PC-9 (cell line): ENCODE results near the gene PCDHGC4. TPM values are rescaled to one million over a fixed set of nuclear protein-coding genes. Genes with fewer than 3 reads are reported as not detected.
A peak's percentile ranks its signal among the peaks of the same experiment; 100 is the strongest.

ENCODE experiments used
- BruUV-seq: library from RNA; stranded (reverse); fragments of 400-500 nt; replicated peaks from 2 replicates; lab custom pipeline; 2021; lab: Mats Ljungman, UMichigan
- CTCF ChIA-PET: fragments of 300-600 bp; sonication (Branson Sonifier 250); formaldehyde crosslinking; loops from one replicate; lab custom pipeline; 2022; ENCODE audit warnings: antibody characterized with exemption; lab: Charles Lee
- POLR2A ChIA-PET: fragments of 300-600 bp; sonication (Branson Sonifier 250); formaldehyde crosslinking; loops from one replicate; lab custom pipeline; 2022; ENCODE audit warnings: antibody characterized with exemption; ENCODE audit not compliant: unreplicated experiment; lab: Charles Lee
- DNase-seq, 2 experiments: peaks; one replicate each; pipeline versions ENCODE4 v3.0.0 to v3.0.0-alpha.2; 2015 to 2022; ENCODE audit warnings: mixed read lengths in 1 of 2
- H2AFZ ChIP-seq: fragments of 200-600 bp; sonication (generic); 2 replicates; pipeline ENCODE4 v1.8.1; 2017; ENCODE audit warnings: antibody characterized with exemption
- H3F3A ChIP-seq: fragments of 200-600 bp; sonication (generic); 2 replicates; pipeline ENCODE4 v1.8.1; 2017; ENCODE audit warnings: antibody characterized with exemption, mild to moderate bottlenecking, low read depth; ENCODE audit not compliant: insufficient read depth
- H3K27ac ChIP-seq: fragments of 200-600 bp; sonication (generic); 2 replicates; pipeline ENCODE4 v1.6.1; 2016; ENCODE audit warnings: mixed run types
- H3K27me3 ChIP-seq: fragments of 200-600 bp; sonication (generic); 2 replicates; pipeline ENCODE4 v1.6.1; 2016; ENCODE audit warnings: low read depth, mixed run types; ENCODE audit not compliant: insufficient read depth
- H3K36me3 ChIP-seq: fragments of 200-600 bp; sonication (generic); 2 replicates; pipeline ENCODE4 v1.6.1; 2016; ENCODE audit warnings: low read depth, mixed run types
- H3K4me1 ChIP-seq: fragments of 200-600 bp; sonication (generic); replicated peaks from 2 replicates; pipeline ENCODE4 v1.6.1; 2016; ENCODE audit warnings: mixed run types; ENCODE audit not compliant: insufficient read depth
- H3K4me2 ChIP-seq: fragments of 200-600 bp; sonication (generic); 2 replicates; pipeline ENCODE4 v1.6.1; 2017; ENCODE audit warnings: mixed run types
- H3K4me3 ChIP-seq: fragments of 200-600 bp; sonication (generic); 2 replicates; pipeline ENCODE4 v1.6.1; 2016; ENCODE audit warnings: mixed run types
- H3K79me2 ChIP-seq: fragments of 200-600 bp; sonication (generic); 2 replicates; pipeline ENCODE4 v1.6.1; 2017; ENCODE audit warnings: low read depth, mixed run types
- H3K9me2 ChIP-seq: fragments of 200-600 bp; sonication (generic); 2 replicates; pipeline ENCODE4 v1.8.1; 2017; ENCODE audit warnings: mild to moderate bottlenecking; ENCODE audit not compliant: insufficient read depth
- H3K9me3 ChIP-seq: fragments of 200-600 bp; sonication (generic); 2 replicates; pipeline ENCODE4 v1.8.1; 2016; ENCODE audit warnings: low read depth; ENCODE audit not compliant: insufficient read depth
- H4K20me1 ChIP-seq: fragments of 200-600 bp; sonication (generic); 2 replicates; pipeline ENCODE4 v1.8.1; 2017; ENCODE audit not compliant: insufficient read depth
- CTCF ChIP-seq: fragments of 200-600 bp; sonication (generic); conservative IDR thresholded peaks from 2 replicates; pipeline ENCODE4 v1.6.1; 2017; ENCODE audit warnings: mixed run types, antibody characterized with exemption, mild to moderate bottlenecking, moderate library complexity
- EZH2 ChIP-seq: fragments of 200-600 bp; sonication (generic); IDR thresholded peaks from 2 replicates; pipeline ENCODE4 v1.8.0; 2017; ENCODE audit warnings: antibody characterized with exemption, low read depth
- intact Hi-C: fragments of 100-400 bp; cut with micrococcal nuclease; formaldehyde crosslinking; loops from one replicate; pipeline ENCODE4 v1.10.0; 2022; ENCODE audit not compliant: unreplicated experiment
- total RNA-seq: library from RNA; stranded (reverse); gene quantifications from 2 replicates; pipeline ENCODE4 v1.2.3, GENCODE V29; 2021

Gene PCDHGC4
- total RNA-seq, 1 experiment from 2014 or later = not detected

DNA sequence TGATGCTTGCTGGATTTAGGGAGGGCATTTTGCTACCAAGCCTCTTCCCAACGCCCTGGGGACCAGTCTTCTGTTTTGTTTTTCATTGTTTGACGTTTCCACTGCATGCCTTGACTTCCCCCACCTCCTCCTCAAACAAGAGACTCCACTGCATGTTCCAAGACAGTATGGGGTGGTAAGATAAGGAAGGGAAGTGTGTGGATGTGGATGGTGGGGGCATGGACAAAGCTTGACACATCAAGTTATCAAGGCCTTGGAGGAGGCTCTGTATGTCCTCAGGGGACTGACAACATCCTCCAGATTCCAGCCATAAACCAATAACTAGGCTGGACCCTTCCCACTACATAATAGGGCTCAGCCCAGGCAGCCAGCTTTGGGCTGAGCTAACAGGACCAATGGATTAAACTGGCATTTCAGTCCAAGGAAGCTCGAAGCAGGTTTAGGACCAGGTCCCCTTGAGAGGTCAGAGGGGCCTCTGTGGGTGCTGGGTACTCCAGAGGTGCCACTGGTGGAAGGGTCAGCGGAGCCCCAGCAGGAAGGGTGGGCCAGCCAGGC, 27.0 kb downstream of the PCDHGC4 start:
- POLR2A ChIA-PET = no interaction called here
- H3K4me1 ChIP-seq = peaks cover 24% of the 10 kb centered on the region
- no peak overlapping the region for H3K4me3 ChIP-seq
- DNase-seq = no peak
- no peaks in the 10 kb centered on the region for H3K79me2 ChIP-seq
- intact Hi-C loops = no loop called here
- H3F3A ChIP-seq = peaks cover 28% of the 10 kb centered on the region; the same call in 1 of the 2 replicates
- no peaks in the 10 kb centered on the region for H4K20me1 ChIP-seq
- BruUV-seq = no TSS peak
- no peak overlapping the region for H3K27ac ChIP-seq
- no peaks in the 10 kb centered on the region for H3K27me3 ChIP-seq
- peaks cover 2% of the 10 kb centered on the region; the same call in 1 of the 2 replicates for H3K36me3 ChIP-seq
- no peak overlapping the region for H2AFZ ChIP-seq
- H3K9me3 ChIP-seq = no peaks in the 10 kb centered on the region
- H3K4me2 ChIP-seq = no peak overlapping the region
- CTCF ChIA-PET = no interaction called here
- no peaks in the 10 kb centered on the region for H3K9me2 ChIP-seq
- TF ChIP-seq EZH2 (no peak), CTCF (no peak)

DNA sequence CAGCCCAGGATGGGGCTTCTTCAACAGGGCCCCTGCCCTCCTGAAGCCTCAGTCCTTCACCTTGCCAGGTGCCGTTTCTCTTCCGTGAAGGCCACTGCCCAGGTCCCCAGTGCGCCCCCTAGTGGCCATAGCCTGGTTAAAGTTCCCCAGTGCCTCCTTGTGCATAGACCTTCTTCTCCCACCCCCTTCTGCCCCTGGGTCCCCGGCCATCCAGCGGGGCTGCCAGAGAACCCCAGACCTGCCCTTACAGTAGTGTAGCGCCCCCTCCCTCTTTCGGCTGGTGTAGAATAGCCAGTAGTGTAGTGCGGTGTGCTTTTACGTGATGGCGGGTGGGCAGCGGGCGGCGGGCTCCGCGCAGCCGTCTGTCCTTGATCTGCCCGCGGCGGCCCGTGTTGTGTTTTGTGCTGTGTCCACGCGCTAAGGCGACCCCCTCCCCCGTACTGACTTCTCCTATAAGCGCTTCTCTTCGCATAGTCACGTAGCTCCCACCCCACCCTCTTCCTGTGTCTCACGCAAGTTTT, 27.6 kb downstream of the PCDHGC4 start:
- Histone ChIP-seq H2AFZ (no peak overlapping the region), H3K4me1 (peaks cover 24% of the 10 kb centered on the region), H3K4me2 (no peak overlapping the region), H3K36me3 (peaks cover 8% of the 10 kb centered on the region; the same call in 1 of the 2 replicates), H3K27ac (no peak overlapping the region), H3K4me3 (no peak overlapping the region), H3K9me3 (no peaks in the 10 kb centered on the region), H3K9me2 (no peaks in the 10 kb centered on the region), H3F3A (peaks cover 28% of the 10 kb centered on the region; the same call in 1 of the 2 replicates), H4K20me1 (no peaks in the 10 kb centered on the region), H3K27me3 (no peaks in the 10 kb centered on the region), H3K79me2 (no peaks in the 10 kb centered on the region)
- peak in 1 of 2 experiments; percentile 20 for DNase-seq
- BruUV-seq = no TSS peak
- POLR2A ChIA-PET = no interaction called here
- intact Hi-C loops = no loop called here
- peak; percentile 74 for TF ChIP-seq CTCF
- no peak for TF ChIP-seq EZH2
- CTCF ChIA-PET = interaction anchor here (0.7 kb wide), 1 partner anchor 12 kb away, joined by 3 read pairs; no protein-coding TSS in a partner anchor

GRCh38 chr5:141512911-141513626, 28.2 kb downstream of the PCDHGC4 start:
- H3K36me3 ChIP-seq = peaks cover 9% of the 10 kb centered on the region; the same call in 1 of the 2 replicates
- H3K79me2 ChIP-seq = no peaks in the 10 kb centered on the region
- H3K27ac ChIP-seq = no peak overlapping the region
- H4K20me1 ChIP-seq = no peaks in the 10 kb centered on the region
- peaks cover 28% of the 10 kb centered on the region; the same call in 1 of the 2 replicates for H3F3A ChIP-seq
- no peak for DNase-seq
- no peak overlapping the region for H2AFZ ChIP-seq
- no peak overlapping the region for H3K4me2 ChIP-seq
- ChIA-PET POLR2A (no interaction called here), CTCF (interaction anchor here (0.7 to 1.2 kb wide), 2 partner anchors 11 to 34 kb away, joined by 3 read pairs; no protein-coding TSS in a partner anchor)
- TF ChIP-seq EZH2 (no peak), CTCF (no peak)
- H3K4me1 ChIP-seq = peaks cover 22% of the 10 kb centered on the region
- no peaks in the 10 kb centered on the region for H3K9me2 ChIP-seq
- no peaks in the 10 kb centered on the region for H3K27me3 ChIP-seq
- no TSS peak for BruUV-seq
- H3K4me3 ChIP-seq = no peak overlapping the region
- intact Hi-C loops = no loop called here
- H3K9me3 ChIP-seq = no peaks in the 10 kb centered on the region
